Keratinocyte (primary cell): Measurements from ENCODE around the gene FOXP2. TPM values are rescaled to one million over a fixed set of nuclear protein-coding genes. Genes with fewer than 3 reads are reported as not detected.

Source experiments
- DNase-seq: peaks from one replicate; pipeline ENCODE4 v3.0.0-alpha.2; 2011; ENCODE audit warnings: low read depth, missing footprints, low spot score
- FAIRE-seq: peaks from 2 replicates; lab custom pipeline; 2011; peaks lifted over from hg19 to GRCh38; lab: Jason Lieb, UNC
- H2AFZ ChIP-seq: 2 replicates; pipeline ENCODE4 v1.6.0; 2012; ENCODE audit warnings: low read length, control low read depth, inconsistent platforms; ENCODE audit not compliant: control insufficient read depth
- H3K27ac ChIP-seq: 2 replicates; pipeline ENCODE4 v1.5.1; 2011; ENCODE audit warnings: low read length; ENCODE audit not compliant: control insufficient read depth, insufficient read depth
- H3K27me3 ChIP-seq: 3 replicates; pipeline ENCODE4 v1.6.0; 2011; ENCODE audit warnings: low read length; ENCODE audit not compliant: control insufficient read depth, insufficient read depth; ENCODE audit errors: extremely low read depth
- H3K36me3 ChIP-seq, 2 experiments: 2 replicates in 1 of 2; 3 replicates in 1 of 2; pipeline ENCODE4 v1.5.1; 2011; ENCODE audit warnings: low read length in 2 of 2, mild to moderate bottlenecking in 1 of 2; ENCODE audit not compliant: control insufficient read depth in 2 of 2, insufficient read depth in 2 of 2; ENCODE audit errors: extremely low read depth in 1 of 2
- H3K4me1 ChIP-seq: 3 replicates; pipeline ENCODE4 v1.5.1; 2011; ENCODE audit warnings: low read length; ENCODE audit not compliant: control insufficient read depth, insufficient read depth; ENCODE audit errors: extremely low read depth
- H3K4me2 ChIP-seq: 3 replicates; pipeline ENCODE4 v1.6.0; 2011; ENCODE audit warnings: low read depth, low read length; ENCODE audit not compliant: control insufficient read depth, insufficient read depth; ENCODE audit errors: extremely low read depth
- H3K4me3 ChIP-seq, 3 experiments: fragments of 200-600 bp in 1 of 3; sonication (generic) in 1 of 3; 2 replicates in 2 of 3; 3 replicates in 1 of 3; pipeline ENCODE4 v1.5.1; 2011 to 2016; ENCODE audit warnings: low read length in 3 of 3, mild to moderate bottlenecking in 3 of 3, control low read depth in 2 of 3, inconsistent platforms in 1 of 3, low read depth in 1 of 3, mixed read lengths in 1 of 3, mixed run types in 1 of 3, moderate library complexity in 1 of 3; ENCODE audit not compliant: control insufficient read depth in 2 of 3, insufficient read depth in 2 of 3; ENCODE audit errors: extremely low read depth in 1 of 3
- H3K79me2 ChIP-seq: 2 replicates; pipeline ENCODE4 v1.6.0; 2012; ENCODE audit warnings: low read length; ENCODE audit not compliant: control insufficient read depth, insufficient read depth
- H3K9ac ChIP-seq: 3 replicates; pipeline ENCODE4 v1.6.0; 2011; ENCODE audit warnings: low read length; ENCODE audit not compliant: control insufficient read depth, insufficient read depth; ENCODE audit errors: extremely low read depth
- H3K9me1 ChIP-seq: 3 replicates; pipeline ENCODE4 v1.6.0; 2011; ENCODE audit warnings: low read length; ENCODE audit not compliant: control insufficient read depth, insufficient read depth; ENCODE audit errors: extremely low read depth
- H3K9me3 ChIP-seq: 2 replicates; pipeline ENCODE4 v1.5.1; 2012; ENCODE audit warnings: low read depth, low read length; ENCODE audit not compliant: control insufficient read depth
- H4K20me1 ChIP-seq: 3 replicates; pipeline ENCODE4 v1.6.0; 2011; ENCODE audit warnings: low read length; ENCODE audit not compliant: control insufficient read depth, insufficient read depth; ENCODE audit errors: extremely low read depth
- EZH2 ChIP-seq: IDR thresholded peaks from one replicate; pipeline ENCODE4 v1.6.1; 2012; ENCODE audit warnings: inconsistent platforms, mild to moderate bottlenecking, low read length, moderate library complexity
- dilution Hi-C: fragments of 300-500 bp; cut with MboI; formaldehyde crosslinking; loops from one replicate; pipeline ENCODE4 v1.7.0; 2020; ENCODE audit warnings: low sequenced_read_pairs; ENCODE audit not compliant: extremely low pct_ligation_motif_present
- polyA plus RNA-seq, 5 experiments: library from polyadenylated mRNA; depleted of rRNA in 3 of 5; stranded (reverse) in 3 of 5; stranded (forward) in 1 of 5; unstranded in 1 of 5; fragments of >200 nt; gene quantifications; 1 replicate in 1 of 5; 2 replicates in 3 of 5; 3 replicates in 1 of 5; pipeline versions ENCODE4 v1.2.1 to v1.2.3, GENCODE V29; 2011 to 2012; ENCODE audit warnings: missing spikeins in 2 of 5, low read depth in 1 of 5, low replicate concordance in 1 of 5
- TF ChIP-seq, protein P1 (sequence below), 3 experiments: IDR thresholded peaks in 1 of 3; conservative IDR thresholded peaks in 1 of 3; optimal IDR thresholded peaks in 1 of 3; 2 replicates in 2 of 3; 3 replicates in 1 of 3; pipeline versions ENCODE3 to v1.5.1; 2011; ENCODE audit warnings: low read length in 3 of 3, mild to moderate bottlenecking in 3 of 3, moderate library complexity in 2 of 3, control low read depth in 1 of 3, inconsistent platforms in 1 of 3; ENCODE audit not compliant: insufficient read depth in 2 of 3; ENCODE audit errors: extremely low read depth in 1 of 3

FOXP2 gene
- polyA plus RNA-seq, 1 donor (not counting 4 experiments of a cell fraction or from before 2014, with no cell fraction given), result 0.98 TPM

DNA sequence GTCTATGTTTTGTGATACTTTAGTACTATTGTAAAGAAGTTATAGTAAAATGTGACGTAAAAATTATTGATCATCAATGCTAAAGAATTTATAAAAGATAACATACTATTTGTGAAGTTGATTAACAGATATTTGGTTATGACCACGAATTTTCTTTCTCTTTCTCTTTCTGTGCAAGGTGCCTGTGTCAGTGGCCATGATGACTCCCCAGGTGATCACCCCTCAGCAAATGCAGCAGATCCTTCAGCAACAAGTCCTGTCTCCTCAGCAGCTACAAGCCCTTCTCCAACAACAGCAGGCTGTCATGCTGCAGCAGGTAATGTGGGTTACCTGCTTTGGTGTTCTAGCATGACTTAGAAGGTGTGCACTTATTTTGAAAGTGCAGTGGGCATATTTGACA is 213.7 kb downstream of the FOXP2 start:
- no peak for DNase-seq
- Histone ChIP-seq H3K79me2 (no peaks in the 10 kb centered on the region), H2AFZ (no peak overlapping the region), H4K20me1 (no peaks in the 10 kb centered on the region), H3K27ac (no peak overlapping the region), H3K9me3 (no peaks in the 10 kb centered on the region), H3K27me3 (no peaks in the 10 kb centered on the region), H3K4me3 (no peak overlapping the region), H3K36me3 (no peaks in the 10 kb centered on the region), H3K9ac (no peak overlapping the region), H3K4me2 (no peak overlapping the region), H3K9me1 (no peaks in the 10 kb centered on the region), H3K4me1 (no peaks in the 10 kb centered on the region)
- no peak for FAIRE-seq
- TF ChIP-seq, protein P1, sequence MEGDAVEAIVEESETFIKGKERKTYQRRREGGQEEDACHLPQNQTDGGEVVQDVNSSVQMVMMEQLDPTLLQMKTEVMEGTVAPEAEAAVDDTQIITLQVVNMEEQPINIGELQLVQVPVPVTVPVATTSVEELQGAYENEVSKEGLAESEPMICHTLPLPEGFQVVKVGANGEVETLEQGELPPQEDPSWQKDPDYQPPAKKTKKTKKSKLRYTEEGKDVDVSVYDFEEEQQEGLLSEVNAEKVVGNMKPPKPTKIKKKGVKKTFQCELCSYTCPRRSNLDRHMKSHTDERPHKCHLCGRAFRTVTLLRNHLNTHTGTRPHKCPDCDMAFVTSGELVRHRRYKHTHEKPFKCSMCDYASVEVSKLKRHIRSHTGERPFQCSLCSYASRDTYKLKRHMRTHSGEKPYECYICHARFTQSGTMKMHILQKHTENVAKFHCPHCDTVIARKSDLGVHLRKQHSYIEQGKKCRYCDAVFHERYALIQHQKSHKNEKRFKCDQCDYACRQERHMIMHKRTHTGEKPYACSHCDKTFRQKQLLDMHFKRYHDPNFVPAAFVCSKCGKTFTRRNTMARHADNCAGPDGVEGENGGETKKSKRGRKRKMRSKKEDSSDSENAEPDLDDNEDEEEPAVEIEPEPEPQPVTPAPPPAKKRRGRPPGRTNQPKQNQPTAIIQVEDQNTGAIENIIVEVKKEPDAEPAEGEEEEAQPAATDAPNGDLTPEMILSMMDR (optimal IDR thresholded peaks at IDR 0.05 in 1 of 3, IDR thresholded peaks at IDR 0.05 in 1 of 3, conservative IDR thresholded peaks at IDR 0.05 in 1 of 3; ENCODE audit: extremely low read depth in 1 of 3, insufficient read depth in 2 of 3, low read length in 3 of 3), result no peak
- dilution Hi-C loops, result no loop called here

DNA sequence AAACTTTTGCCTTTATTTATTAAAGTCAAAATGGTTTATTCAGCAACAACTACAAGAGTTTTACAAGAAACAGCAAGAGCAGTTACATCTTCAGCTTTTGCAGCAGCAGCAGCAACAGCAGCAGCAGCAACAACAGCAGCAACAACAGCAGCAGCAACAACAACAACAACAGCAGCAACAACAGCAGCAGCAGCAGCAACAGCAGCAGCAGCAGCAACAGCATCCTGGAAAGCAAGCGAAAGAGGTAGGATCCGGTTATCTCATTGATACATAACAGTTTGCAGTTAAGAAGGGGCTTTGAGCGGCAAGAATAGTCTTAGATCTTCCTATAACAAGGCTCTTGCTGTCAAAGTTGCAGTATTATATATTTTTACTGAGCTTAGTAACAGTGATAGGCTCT is 215.1 kb downstream of the FOXP2 start:
- no peak overlapping the region for H2AFZ ChIP-seq

More for the DNA sequence above, 215.1 kb downstream of the FOXP2 start:
- no peaks in the 10 kb centered on the region for H3K4me1 ChIP-seq
- no peaks in the 10 kb centered on the region for H3K9me3 ChIP-seq
- H3K27me3 ChIP-seq, result no peaks in the 10 kb centered on the region
- no peaks in the 10 kb centered on the region for H3K36me3 ChIP-seq
- H3K9ac ChIP-seq, result no peak overlapping the region
- dilution Hi-C loops, result no loop called here
- no peaks in the 10 kb centered on the region for H3K9me1 ChIP-seq
- TF ChIP-seq, protein P1 (optimal IDR thresholded peaks at IDR 0.05 in 1 of 3, IDR thresholded peaks at IDR 0.05 in 1 of 3, conservative IDR thresholded peaks at IDR 0.05 in 1 of 3; ENCODE audit: extremely low read depth in 1 of 3, insufficient read depth in 2 of 3, low read length in 3 of 3), result no peak
- no peak for TF ChIP-seq EZH2
- H3K27ac ChIP-seq, result no peak overlapping the region
- H3K4me2 ChIP-seq, result no peak overlapping the region
- FAIRE-seq (no peak), DNase-seq (no peak)
- H3K79me2 ChIP-seq, result no peaks in the 10 kb centered on the region
- H4K20me1 ChIP-seq, result no peaks in the 10 kb centered on the region
- H3K4me3 ChIP-seq, result no peak overlapping the region
